ENCODE measurements around the gene NRTN.
A peak's percentile ranks its signal among the peaks of the same experiment; 100 is the strongest.

The NRTN gene

DNA sequence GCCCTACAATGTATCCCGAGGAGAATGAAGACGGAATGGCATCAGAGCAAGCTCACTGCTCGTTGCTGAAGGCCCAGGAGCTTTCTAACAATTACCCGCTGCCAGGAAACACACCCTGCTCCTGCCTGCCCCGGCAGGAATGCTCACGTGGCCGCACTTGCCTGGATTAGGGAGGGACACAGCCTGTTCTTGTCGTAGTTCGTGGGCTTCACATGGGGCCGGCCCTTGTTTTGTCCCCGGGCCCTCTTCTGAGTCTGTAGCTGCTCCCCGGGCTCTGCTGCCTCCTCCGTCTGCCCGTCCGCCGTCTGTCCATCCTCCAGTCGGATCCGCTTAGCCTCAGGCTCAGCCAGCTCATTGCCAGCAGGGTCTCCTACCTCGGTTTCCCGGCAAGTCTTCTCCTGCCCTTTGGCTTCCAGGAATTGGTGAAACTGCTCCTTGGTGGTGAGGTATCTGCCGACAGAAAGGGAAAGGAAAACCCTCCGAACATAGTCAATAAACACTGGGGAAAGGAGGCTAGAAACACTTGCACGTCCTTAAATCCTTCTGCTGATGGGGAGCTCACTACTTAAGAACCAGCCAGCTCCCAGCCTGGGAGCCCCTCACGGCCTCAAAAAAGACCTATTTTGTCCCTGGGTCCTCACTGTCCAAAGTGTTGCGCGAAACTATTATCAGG lies 14.8 kb upstream of the NRTN start:
- no peak for ATAC-seq
- TF ChIP-seq, protein P1, sequence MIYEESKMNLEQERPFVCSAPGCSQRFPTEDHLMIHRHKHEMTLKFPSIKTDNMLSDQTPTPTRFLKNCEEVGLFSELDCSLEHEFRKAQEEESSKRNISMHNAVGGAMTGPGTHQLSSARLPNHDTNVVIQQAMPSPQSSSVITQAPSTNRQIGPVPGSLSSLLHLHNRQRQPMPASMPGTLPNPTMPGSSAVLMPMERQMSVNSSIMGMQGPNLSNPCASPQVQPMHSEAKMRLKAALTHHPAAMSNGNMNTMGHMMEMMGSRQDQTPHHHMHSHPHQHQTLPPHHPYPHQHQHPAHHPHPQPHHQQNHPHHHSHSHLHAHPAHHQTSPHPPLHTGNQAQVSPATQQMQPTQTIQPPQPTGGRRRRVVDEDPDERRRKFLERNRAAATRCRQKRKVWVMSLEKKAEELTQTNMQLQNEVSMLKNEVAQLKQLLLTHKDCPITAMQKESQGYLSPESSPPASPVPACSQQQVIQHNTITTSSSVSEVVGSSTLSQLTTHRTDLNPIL (CRISPR knock-in tag; IDR thresholded peaks at IDR 0.05; ENCODE audit: low read depth) = no peak
- TF ChIP-seq, protein P2, sequence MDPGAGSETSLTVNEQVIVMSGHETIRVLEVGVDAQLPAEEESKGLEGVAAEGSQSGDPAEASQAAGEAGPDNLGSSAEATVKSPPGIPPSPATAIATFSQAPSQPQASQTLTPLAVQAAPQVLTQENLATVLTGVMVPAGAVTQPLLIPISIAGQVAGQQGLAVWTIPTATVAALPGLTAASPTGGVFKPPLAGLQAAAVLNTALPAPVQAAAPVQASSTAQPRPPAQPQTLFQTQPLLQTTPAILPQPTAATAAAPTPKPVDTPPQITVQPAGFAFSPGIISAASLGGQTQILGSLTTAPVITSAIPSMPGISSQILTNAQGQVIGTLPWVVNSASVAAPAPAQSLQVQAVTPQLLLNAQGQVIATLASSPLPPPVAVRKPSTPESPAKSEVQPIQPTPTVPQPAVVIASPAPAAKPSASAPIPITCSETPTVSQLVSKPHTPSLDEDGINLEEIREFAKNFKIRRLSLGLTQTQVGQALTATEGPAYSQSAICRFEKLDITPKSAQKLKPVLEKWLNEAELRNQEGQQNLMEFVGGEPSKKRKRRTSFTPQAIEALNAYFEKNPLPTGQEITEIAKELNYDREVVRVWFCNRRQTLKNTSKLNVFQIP (CRISPR knock-in tag; IDR thresholded peaks at IDR 0.05; ENCODE audit: borderline replicate concordance, low read depth) = no peak
- TF ChIP-seq OSR1 (CRISPR knock-in tag; IDR thresholded peaks at IDR 0.05) (no peak), PATZ1 (CRISPR knock-in tag; IDR thresholded peaks at IDR 0.05; ENCODE audit: borderline replicate concordance) (no peak), ZNF565 (CRISPR knock-in tag; conservative IDR thresholded peaks at IDR 0.05; ENCODE audit: low read depth) (no peak), RARB (CRISPR knock-in tag; IDR thresholded peaks at IDR 0.05) (no peak), SNAI2 (CRISPR knock-in tag; IDR thresholded peaks at IDR 0.05) (no peak), ISL1 (CRISPR knock-in tag; IDR thresholded peaks at IDR 0.05) (no peak)
- TF ChIP-seq, protein P3, sequence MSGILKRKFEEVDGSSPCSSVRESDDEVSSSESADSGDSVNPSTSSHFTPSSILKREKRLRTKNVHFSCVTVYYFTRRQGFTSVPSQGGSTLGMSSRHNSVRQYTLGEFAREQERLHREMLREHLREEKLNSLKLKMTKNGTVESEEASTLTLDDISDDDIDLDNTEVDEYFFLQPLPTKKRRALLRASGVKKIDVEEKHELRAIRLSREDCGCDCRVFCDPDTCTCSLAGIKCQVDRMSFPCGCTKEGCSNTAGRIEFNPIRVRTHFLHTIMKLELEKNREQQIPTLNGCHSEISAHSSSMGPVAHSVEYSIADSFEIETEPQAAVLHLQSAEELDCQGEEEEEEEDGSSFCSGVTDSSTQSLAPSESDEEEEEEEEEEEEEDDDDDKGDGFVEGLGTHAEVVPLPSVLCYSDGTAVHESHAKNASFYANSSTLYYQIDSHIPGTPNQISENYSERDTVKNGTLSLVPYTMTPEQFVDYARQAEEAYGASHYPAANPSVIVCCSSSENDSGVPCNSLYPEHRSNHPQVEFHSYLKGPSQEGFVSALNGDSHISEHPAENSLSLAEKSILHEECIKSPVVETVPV (CRISPR knock-in tag; IDR thresholded peaks at IDR 0.05) = no peak

DNA sequence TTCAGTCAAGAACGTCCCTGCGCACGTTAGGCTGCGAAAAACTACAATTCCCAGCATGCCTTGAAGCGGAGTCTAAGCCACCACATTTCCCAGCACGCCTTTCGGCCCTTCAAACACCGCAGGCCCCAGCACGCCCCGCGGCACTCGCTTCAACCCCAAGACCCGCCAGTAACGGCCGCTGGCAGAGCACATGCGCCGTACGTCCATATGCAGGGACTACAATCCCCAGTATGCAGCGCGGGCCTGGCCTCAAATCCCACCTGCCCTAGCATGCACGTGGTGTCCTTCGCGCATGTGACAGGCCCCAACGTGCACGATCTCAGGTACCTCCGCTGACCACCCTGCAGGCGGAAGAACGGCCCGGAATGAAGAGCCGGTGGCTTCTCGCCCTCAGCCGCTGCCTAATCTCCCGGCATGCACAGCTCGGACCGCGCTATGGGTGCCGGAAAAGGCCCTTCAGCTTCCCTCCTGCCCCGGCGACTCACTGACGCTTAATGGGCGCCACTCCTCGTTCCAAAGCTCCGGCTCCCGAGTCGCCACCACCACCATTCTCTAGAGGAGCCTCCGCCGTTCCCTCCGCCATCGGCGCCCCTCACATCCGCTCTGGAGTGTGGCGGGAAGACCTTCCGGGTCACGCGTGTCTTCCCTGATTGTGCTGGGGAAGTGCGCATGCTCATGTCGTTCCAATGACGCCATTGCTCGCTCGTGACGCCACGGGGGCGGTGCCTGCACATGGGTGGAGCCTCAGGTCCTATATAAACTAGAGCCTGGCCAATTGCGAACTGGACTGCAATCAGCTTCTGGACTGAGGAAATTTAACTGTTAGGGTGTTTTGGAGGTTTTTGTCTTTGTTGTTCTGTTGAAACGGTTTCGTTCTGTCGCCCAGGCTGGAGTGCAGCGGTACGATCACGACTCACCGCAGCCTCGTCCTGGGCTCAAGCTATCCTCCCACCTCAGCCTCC lies 14.0 kb upstream of the NRTN start, which contains the start of gene DUS3L:
Gene DUS3L (minus strand): TSS at position 605 of the 962 bp plus-strand sequence. CDS start 22 bp downstream, at position 583.
- TF ChIP-seq, protein P4, sequence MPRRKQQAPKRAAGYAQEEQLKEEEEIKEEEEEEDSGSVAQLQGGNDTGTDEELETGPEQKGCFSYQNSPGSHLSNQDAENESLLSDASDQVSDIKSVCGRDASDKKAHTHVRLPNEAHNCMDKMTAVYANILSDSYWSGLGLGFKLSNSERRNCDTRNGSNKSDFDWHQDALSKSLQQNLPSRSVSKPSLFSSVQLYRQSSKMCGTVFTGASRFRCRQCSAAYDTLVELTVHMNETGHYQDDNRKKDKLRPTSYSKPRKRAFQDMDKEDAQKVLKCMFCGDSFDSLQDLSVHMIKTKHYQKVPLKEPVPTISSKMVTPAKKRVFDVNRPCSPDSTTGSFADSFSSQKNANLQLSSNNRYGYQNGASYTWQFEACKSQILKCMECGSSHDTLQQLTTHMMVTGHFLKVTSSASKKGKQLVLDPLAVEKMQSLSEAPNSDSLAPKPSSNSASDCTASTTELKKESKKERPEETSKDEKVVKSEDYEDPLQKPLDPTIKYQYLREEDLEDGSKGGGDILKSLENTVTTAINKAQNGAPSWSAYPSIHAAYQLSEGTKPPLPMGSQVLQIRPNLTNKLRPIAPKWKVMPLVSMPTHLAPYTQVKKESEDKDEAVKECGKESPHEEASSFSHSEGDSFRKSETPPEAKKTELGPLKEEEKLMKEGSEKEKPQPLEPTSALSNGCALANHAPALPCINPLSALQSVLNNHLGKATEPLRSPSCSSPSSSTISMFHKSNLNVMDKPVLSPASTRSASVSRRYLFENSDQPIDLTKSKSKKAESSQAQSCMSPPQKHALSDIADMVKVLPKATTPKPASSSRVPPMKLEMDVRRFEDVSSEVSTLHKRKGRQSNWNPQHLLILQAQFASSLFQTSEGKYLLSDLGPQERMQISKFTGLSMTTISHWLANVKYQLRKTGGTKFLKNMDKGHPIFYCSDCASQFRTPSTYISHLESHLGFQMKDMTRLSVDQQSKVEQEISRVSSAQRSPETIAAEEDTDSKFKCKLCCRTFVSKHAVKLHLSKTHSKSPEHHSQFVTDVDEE (CRISPR knock-in tag; IDR thresholded peaks at IDR 0.05) = peak; percentile 36; the same call in 1 of the 2 replicates
- TF ChIP-seq RARB (CRISPR knock-in tag; IDR thresholded peaks at IDR 0.05) (no peak), ZNF8 (CRISPR knock-in tag; IDR thresholded peaks at IDR 0.05) (peak; percentile 39; the same call in 1 of the 2 replicates), GLIS3 (CRISPR knock-in tag; IDR thresholded peaks at IDR 0.05) (0 out of 2 replicates have a peak, but pooled peaks have one; percentile 54)
- TF ChIP-seq, protein P2 (CRISPR knock-in tag; IDR thresholded peaks at IDR 0.05; ENCODE audit: borderline replicate concordance, low read depth) = no peak
- ATAC-seq = peak; percentile 97

DNA sequence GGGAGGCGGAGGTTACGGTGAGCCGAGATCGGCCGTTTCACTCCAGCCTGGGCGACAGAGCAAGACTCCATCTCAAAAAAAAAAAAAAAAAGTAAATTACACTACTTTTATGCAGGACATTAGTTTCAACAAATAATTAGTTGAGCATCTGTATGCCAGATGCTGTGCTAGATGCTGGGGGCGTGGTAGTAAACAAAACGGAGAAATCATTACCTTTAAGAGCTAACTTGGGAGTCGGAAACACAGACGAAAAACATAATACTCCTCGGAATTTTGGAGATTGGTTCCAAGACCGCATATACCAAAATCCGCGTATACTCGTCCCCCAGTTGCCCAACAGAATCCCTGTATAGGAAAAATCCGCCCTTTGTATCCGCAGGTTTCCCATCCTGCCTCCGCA lies 12.6 kb upstream of the NRTN start:
- no peak for TF ChIP-seq ZFP30 (CRISPR knock-in tag; IDR thresholded peaks at IDR 0.05)
- TF ChIP-seq CSDC2 (CRISPR knock-in tag; IDR thresholded peaks at IDR 0.05) = no peak
- ATAC-seq = no peak

Data from SK-N-SH treated with all-trans-retinoic acid at 6 μM for 48 hours (cell line).